Esophagus squamous epithelium (tissue), 4 donors: ENCODE measurements around the gene CTXND1.

ENCODE experiments used
- CTCF ChIP-seq, 6 experiments: fragments of 450-650 bp in 4 of 6; fragments of 200-600 bp in 2 of 6; sonication (generic) in 2 of 6; IDR thresholded peaks; one replicate each; pipeline ENCODE4 v1.5.1; 2016 to 2019; ENCODE audit warnings: antibody characterized with exemption in 6 of 6, mild to moderate bottlenecking in 4 of 6, moderate library complexity in 4 of 6
- POLR2A ChIP-seq, 4 donors: fragments of 450-650 bp; IDR thresholded peaks; one replicate each; pipeline ENCODE4 v1.6.1; 2017; ENCODE audit warnings: antibody characterized with exemption in 4 of 4, mild to moderate bottlenecking in 4 of 4, moderate library complexity in 3 of 4

- no peak for TF ChIP-seq CTCF (IDR thresholded peaks at IDR 0.05)
- no peak for TF ChIP-seq POLR2A (IDR thresholded peaks at IDR 0.05)
Measured at GRCh38 chr15:80163217-80163616, 88.8 kb downstream of the CTXND1 start.
